Posterior cingulate gyrus (tissue), 11 donors: Measurements from ENCODE around the gene TAF1B.
A peak's percentile ranks its signal among the peaks of the same experiment; 100 is the strongest.
"Not testable (repeated sequence)": the region's sequence is repeated elsewhere in the genome, so short reads cannot be mapped to it uniquely, and the experiment has no call there.

ENCODE experiments used
- DNase-seq, 10 donors: peaks; one replicate each; pipeline versions ENCODE4 v3.0.0 to v3.0.0-alpha.2; 2020 to 2021; ENCODE audit warnings: mixed read lengths in 3 of 10
- intact Hi-C: fragments of 100-400 bp; cut with DNase I; formaldehyde crosslinking; loops from one replicate; pipeline ENCODE4 v1.15.1; 2023

Gene TAF1B

DNA sequence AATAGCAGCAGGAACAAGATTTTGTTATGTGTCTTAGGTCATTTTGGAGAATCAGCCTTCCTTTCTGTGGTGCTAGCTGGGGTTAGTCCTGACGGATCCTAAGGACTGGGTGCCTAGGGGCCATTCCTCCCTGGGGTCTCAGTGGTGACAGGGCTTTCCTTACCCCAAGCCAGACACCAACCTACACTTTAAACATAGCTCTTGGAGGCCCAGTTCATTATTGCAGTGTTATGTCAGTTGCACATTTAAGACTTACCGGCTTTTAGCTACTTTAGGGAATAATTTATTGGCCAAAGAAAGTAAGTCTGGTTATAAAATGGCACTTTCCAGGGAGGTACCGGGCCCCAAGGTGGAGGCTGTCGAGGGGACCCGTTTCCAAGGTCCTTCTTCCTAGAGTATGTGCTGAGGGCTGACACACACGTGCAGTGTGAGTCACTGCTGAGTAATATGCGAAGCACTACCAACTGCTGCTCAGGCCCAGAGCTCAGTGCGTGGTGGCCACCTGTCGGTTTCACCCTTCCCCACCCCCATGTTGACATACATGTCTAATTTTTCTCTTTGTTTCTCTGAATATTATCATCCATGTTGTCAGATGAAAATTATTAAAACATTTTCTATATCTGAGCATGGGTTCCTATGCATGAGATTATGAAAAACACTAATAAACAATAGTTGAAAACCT lies 71.3 kb downstream of the TAF1B start:
- DNase-seq = no peak
- intact Hi-C loops = no loop called here

DNA sequence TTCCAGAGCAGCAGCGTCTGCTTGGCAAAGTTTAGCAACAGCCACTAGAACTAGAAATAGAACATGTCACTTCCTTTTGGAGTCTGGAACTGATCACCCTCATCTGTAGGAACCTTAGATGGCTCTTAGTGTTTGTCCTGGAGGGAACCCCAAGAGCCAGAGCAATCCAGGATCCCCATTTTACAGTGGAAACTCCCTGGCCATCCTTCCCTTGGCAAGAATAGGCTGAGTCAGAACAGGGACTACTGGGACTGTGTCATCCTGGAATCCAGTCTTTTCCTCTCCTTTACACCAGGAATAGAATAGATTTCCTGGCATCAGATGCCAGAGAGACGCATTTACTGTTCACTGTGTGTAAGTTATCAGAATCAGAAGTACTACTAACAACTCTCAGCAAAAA lies 75.0 kb downstream of the TAF1B start:
- DNase-seq = no peak
- intact Hi-C loops = no loop called here

DNA sequence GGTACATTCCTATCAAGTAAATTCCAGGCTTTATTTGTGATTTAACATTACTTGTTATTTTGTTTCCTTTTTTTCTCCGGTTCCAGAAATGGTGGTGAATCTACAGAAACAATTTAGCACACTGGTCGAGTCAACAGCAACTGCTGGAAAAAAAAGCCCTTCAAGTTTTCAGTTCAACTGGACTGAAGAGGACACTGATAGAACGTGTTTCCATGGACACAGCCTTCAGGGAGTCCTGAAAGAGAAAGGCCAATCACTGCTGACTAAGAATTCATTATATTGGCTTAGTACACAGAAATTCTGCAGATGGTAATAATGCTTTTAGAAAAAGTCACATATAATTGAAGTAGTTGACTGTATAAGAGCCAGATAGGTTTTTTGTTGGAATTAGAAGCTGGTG lies 76.2 kb downstream of the TAF1B start:
- intact Hi-C loops = no loop called here
- no peak for DNase-seq

DNA sequence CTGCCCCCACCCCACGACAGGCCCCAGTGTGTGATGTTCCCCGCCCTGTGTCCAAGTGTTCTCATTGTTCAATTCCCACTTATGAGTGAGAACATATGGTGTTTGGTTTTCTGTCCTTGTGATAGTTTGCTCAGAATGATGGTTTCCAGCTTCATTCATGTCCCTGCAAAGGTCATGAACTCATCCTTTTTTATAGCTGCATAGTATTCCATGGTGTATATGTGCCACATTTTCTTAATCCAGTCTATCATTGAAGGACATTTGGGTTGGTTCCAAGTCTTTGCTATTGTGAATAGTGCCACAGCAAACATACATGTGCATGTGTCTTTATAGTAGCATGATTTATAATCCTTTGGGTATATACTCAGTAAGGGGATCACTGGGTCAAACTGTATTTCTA lies 83.7 kb downstream of the TAF1B start:
- DNase-seq, intact Hi-C loops: not testable (repeated sequence)

DNA sequence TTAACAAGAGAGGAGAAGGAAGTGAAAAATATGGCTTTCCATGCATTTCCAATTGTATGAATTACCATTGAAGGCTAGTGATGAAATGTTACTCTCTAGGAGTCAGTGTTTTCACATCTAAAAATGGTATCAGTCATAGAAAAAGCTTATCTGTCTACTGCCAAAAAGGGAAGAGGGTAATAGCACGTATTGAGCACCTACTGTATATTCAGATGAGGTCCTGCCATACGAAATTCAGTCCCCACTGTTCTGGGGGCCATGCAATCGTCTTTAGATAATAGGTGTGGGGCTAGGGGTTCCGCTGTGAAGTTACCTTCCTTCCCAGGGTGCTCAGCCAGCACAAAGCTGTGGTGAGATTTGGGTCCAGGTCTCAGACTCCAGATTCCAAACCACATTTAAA lies 94.0 kb downstream of the TAF1B start:
- intact Hi-C loops = no loop called here
- DNase-seq = no peak

DNA sequence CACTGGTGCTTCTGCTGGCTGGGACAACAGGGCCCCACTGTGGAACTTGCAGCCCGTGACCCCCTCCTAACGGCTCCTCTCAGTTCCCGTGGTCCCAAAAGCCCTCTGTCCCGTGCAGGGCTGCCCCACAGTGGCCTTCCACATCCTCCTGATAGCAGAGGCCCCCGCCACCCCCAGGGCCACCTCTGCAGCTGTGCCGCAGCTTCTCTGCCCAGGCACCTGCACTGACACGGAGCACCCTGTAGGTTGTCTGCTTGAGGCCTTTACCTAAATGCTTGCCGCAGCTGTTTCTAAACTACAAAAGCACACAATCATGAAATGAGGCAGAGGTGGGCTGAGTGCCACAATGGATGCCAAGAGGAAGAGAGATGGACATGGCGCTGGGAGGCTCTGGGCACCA lies 94.7 kb downstream of the TAF1B start:
- intact Hi-C loops = no loop called here
- DNase-seq = peak in 1 of 10 donors; percentile 82

DNA sequence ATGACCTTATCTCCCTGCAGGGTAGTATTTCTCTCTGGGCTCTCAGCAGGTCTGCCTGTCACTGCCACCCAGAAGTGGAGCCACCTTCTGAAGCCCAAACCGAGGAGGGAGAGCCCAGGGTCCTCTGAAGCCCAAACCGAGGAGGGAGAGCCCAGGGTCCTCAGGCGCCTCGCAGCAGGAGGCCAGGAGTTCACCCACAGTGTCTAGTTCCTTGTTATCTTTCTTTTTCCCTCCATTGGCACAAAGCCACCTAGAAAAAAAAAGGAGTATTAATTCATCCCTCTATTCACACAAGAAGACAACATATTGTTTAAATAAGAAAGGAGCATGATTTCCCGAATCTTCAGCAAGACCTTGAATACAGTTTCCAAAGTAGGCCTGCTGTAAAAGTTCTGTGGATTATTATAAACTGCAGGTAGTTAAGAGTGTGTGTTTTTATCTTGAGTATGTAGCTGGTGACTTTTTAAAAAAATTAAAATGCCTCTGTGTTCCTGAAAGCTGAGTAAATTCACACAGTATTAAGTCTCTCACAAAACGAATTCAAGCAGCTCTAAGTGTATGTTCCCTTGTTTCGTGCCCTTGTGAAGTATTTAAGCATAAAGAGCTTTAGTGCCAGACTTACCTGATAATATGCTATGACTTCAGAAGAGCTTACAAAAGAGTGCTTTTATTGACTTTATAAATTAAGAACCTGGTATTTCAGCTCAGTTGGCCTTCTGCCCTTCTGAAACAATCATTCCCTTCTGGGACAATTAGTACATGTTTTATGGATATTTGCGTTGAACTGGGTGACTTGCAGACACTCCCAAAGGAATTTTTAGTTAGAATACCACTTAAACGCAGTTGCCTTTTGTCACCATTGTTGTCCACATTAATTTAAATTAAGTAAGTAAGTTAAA lies 96.6 kb downstream of the TAF1B start:
- DNase-seq = no peak
- intact Hi-C loops = no loop called here

DNA sequence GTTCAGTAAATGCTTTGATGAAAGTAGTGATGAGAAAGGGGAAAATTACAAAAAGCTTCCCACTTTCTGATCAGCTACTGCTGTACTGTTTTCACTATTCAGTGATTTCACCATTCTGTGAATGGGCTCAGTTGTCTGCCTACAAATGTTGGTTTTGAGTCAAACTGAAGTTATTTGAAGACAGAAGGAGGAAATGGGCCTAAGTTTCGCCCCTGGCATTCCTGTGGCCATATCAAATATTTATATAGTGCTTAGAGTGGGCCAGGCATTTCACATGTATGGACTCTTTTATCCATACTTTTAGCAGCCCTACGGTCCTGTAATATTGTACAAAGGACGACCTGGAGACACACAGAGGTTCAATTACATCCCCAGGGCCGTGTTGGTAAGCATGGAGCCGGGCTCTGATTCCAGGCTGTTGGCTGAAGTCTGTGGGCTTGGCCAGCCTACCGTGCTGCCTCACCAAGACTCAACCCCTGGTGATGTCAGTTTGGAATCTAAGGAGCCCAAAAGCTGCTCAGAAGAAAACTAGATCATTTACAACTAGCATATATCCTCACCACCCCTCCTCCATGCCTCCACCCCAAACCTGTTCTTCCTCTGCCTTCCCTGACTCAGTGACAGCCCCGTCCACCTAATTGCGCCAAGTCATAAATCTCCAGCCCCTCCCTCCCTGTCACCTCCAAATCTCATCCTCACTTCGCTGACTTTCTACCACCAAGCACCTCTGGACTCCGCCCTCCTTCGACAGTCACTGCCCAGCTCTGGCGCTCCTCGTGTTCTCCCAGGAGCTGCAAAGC lies 98.1 kb downstream of the TAF1B start:
- DNase-seq = no peak
- intact Hi-C loops = no loop called here

DNA sequence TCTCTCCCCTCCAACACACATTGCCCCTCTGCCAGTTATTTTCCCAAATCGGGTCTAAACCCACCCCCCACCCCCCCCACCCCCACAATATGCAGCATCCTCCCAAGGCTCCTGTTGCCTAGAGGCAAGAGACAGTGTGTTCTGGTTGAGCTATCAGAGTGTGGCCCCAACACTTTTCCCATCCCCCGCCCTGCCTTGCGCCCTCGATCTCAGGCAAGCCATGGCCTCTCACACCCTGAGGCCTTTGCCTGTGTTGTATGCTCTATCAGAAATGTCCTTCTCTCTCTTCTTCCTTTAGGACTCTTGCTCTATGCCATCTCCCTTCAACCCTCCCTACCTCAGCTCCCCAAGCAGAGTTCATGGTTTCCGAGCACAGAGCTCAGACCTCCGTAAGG lies 98.7 kb downstream of the TAF1B start:
- intact Hi-C loops = no loop called here
- DNase-seq = no peak

DNA sequence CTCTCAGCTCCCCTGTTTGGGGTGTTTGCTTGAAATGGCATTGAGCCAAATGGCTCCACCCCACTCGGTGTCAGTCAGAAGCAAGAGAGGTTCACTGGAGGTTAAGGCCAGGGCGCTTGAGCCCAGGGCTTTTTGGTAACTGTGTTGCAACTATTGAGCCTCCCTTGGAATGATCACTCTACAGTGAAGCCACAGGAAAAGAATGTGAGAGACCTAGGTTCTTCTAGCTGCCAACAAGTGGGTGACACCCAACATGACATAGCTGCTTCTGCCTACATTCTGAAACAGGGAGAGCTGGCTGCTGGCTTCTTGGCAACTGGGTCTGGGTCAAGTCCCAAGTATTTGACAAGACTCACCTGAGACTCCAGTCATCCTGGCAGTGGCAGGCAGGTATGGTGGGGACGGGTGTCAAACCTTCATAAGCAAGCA lies 101.1 kb downstream of the TAF1B start:
- no peak for DNase-seq
- intact Hi-C loops = no loop called here

DNA sequence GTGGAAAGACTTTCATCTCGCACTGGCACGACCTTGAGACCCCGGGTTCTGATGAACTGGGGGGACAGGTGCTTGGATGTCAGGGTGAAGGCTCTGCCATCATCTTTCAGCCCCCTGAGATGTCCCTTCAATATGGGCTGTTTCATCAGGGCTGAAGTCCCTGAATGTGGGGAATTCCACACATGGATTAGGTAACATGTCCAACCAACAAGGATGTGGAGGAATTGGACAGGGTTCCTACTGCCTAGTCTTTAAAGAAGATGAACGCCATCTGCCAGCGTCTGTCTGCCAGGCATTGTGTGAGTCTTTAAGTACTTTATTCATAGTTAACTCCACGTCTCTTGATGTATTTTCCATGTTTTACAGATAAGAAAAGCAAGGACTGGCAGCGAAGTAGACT lies 102.3 kb downstream of the TAF1B start:
- intact Hi-C loops = no loop called here

DNA sequence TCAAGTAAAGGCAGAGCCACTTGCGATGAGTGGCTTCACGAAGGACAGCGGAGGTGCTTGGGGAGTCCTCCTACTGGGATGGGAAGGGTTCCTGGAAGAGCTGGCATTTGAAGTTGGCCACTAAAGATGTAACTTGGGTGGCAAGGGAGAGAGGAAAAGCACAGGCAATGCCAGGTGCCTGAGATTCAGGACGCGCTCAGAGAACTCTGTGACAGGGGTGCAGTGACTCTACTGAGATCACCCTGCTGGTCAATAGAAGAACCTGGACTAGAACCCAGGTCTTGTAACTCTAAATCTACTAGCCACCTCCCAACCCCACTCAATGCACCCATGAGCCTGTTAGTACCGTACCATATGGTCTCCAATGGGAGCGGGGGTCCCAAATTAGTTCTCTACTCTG lies 102.8 kb downstream of the TAF1B start:
- no peak for DNase-seq
- intact Hi-C loops = no loop called here

More for the DNA sequence above, 102.3 kb downstream of the TAF1B start:
- no peak for DNase-seq

DNA sequence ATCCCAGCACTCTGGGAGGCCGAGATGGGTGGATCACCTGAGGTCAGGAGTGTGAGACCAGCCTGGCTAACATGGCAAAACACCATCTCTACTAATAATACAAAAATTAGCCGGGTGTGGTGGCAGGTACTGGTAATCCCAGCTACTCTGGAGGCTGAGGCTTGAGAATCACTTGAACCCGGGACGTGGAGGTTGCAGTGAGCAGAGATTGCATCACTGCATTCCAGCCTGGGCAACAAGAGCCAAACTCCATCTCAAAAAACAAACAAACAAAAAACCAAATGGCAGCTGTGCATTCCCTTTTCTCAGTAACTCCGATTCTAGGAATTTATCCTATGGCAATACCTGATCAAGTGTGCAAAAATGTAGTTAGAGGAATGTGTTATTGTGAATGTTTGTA lies 103.5 kb downstream of the TAF1B start:
- intact Hi-C loops = no loop called here
- DNase-seq = no peak

DNA sequence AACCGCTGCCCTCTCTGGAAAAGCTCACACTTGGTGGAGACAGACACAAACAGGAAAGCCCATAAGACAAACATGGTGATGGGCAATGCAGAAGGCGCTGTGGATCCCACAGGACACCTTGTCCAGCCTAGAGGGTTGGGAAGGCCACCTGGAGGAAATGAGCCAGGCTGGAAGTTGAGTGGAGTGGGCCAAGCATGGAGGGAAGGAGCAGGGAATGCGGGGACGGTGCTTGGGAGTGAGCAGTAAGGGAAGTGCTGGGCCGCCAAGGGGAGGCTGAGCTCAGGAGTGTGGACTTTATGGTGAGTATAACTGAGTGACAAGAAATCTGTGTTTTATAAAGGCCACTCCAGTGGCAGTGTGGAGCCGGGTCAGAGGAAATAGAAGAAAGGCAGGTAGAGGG lies 105.4 kb downstream of the TAF1B start:
- intact Hi-C loops = no loop called here
- DNase-seq = no peak

DNA sequence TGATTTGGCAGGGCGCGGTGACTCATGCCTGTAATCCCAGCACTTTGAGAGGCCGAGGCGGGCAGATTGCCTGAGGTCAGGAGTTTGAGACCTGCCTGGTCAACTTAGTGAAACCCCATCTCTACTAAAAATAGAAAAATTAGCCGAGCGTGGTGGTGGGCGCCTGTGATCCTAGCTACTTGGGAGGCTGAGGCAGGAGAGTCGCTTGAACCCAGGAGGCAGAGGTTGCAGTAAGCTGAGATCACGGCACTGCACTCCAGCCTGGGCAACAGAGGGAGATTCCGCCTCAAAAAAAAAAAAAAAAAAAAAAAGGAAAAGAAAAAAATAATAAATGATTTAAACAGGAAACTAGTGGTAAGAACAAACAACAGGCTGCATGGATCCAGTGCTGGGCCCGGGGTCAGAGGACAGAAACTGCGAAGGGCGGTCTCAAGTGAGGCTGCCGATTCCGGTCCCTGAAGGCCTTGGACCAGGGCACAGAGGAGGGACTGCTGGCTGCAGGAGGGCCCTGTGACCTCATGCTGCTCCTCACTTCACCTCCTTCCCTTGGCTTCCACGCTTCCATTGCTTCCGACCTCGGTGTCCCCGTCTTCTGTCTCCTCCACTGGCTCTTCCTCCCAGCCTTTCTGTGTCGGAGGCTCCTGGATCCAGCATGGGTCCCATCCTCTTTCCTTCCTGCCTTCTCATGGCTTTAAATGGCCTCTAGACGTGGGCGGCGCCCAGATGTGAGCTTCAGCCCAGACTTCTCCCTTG lies 106.1 kb downstream of the TAF1B start:
- intact Hi-C loops = no loop called here
- no peak for DNase-seq

DNA sequence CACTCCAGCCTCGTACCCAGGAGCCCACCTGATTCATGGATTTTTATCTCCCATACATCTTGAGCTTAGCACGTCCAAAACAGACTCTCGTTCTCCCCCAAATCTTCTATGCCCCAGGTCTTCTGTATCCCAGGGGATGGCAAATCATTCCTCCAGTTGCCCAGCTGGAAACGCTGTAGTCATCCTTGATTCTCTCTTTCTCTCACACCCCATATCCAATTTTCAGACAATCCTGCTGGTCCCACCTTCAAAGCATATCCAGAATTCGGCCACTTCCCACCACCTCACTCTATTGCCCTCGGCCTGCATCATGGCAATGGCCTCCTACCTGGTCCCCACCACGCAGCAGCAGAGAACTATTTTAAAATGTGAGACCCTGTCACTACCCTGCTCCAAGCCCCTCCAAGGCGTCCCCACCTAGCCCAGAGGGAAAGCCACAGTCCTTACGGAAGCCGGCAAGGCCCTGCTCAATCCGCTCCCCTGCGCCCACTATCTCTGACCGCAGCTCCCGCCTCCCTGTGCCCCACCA lies 106.8 kb downstream of the TAF1B start:
- no peak for DNase-seq
- intact Hi-C loops = loop anchor here (5.0 kb wide), 1 partner anchor 108 kb away; the partner anchor contains the start of gene TAF1B

DNA sequence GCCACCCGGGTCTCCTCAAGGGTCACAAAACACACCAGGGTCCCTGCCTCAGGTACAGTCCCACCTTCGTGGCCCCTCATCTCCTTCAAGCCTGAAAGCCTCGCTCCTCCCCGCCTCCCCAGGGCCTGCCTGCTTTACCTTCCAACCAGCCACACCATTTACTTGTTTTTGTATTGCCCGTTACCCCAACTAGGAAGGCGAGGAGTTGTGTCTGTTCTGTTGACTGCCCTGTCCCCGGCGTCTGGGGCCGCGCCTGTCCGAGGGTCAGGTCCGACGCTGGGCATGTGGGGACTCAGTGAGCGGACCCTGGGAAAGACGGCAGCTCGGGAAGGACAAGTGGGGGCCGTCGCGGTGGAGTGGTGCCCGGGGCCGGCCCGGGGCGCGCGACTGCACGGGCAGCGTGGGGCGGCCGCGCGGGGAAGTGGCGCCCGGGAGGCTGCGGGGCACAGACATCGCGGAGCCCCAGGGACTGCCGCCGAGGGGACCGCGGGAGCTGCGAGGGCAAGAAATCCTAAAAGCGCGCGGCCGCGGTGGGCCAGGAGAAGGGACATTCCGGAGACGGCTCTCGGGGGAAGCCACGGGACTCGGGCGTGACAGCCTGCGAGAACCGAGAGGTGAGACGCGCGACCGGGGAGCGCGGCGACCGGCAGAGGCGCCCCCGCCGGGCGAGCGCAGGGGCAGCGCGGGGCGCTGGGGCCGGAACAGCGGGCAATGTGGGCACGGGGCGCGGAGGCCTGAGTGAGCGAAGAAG lies 107.4 kb downstream of the TAF1B start:
- intact Hi-C loops = loop anchor here (5.0 kb wide), 1 partner anchor 108 kb away; the partner anchor contains the start of gene TAF1B
- peak in 5 of 10 donors; percentile 27 to 87 (median 37) for DNase-seq

DNA sequence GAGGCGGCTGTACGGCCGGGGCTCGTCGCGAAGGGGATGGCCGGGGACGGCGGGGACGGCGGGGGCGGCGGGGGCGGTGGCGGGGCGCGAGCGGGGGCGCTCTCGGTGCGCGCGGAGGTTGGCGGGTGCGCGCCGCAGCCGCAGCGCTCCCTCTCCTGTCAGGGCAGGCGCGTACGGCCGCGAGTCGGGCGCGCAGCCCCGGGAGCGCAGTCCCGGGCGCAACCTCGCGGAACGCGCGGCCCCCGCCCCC lies 107.9 kb downstream of the TAF1B start:
- intact Hi-C loops = loop anchor here (5.0 kb wide), 1 partner anchor 109 kb away; the partner anchor contains the start of gene TAF1B

DNA sequence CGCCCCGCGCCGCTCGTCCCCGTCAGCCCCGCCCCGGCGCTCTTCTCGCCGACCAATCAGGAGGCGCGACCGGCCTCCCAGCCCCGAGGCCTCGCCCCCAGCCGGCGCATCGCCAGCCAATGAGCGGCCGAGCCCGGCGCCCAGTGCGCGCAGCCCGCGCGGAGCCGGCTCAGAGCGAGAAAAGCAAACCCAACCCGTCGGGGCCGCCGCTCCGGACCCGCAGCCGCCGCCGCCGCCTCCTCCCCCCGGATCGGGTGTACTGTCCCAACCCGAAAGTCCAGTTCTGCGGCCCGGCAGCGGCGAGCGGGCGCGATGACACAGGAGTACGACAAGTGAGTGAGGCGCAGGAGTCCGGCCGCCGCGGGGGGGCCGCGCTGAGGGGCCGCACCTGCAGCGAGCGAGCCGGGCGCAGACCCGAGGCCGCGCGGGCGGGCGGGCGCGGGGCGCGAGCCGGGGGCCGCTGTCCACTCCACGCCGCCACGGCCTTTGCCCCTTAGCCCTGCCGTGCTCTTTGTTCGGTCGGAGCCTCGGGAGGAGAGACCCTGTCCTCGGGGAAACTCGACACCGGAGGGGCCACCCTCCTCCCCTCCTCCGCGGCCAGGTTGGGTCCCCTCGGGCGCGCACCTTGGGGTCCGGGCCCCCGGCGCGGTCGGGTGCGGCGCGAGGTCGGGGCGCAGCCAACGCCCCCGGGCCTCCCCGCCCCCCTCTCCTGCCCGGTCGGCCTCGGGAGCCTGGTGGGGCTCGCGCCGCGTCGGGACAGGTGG lies 108.4 kb downstream of the TAF1B start, which contains the start of gene GRHL1:
TSS of gene GRHL1 (plus strand) at position 172 of the 764 bp plus-strand sequence. CDS start at position 313, 141 bp downstream.
- intact Hi-C loops = loop anchor here (5.0 kb wide), 1 partner anchor 109 kb away; the partner anchor contains the start of gene TAF1B
- peak; percentile 83 to 99 (median 92) for DNase-seq

More for the DNA sequence above, 107.9 kb downstream of the TAF1B start:
- DNase-seq = no peak
